ENCODE results near the gene SETD1A. TPM values are rescaled to one million over a fixed set of nuclear protein-coding genes. Genes with fewer than 3 reads are reported as not detected.

The SETD1A gene
- total and polyA plus RNA-seq, 9 of the 15 experiments (the other 6 are each of a cell fraction or from before 2014, with no cell fraction given), result 0.08 to 36.0 (median 4.2) TPM

DNA sequence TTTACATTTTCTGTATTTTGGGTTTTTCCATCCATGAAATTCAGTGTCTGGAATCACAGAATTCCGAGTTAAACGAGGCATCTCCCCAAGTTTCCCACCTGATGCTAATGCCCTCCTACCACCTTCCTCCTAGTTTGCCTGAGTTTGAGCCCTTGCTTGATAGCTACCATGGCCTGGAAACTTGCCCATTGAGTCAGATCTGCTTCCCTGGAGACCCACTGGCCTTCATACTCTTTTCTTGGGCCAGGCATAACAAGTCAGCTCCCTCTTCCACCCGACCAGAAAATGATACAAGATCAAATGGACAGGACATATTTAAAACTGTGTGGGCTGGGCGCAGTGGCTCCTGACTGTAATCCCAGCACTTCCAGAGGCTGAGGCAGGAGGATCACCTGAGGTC, 10.2 kb downstream of the SETD1A start:
- in situ Hi-C loops (cut with MboI) (loop anchor here (25.0 kb wide), 1 partner anchor 895 kb away; the partner anchor contains the start of gene ZNF267), intact Hi-C loops (cut with micrococcal nuclease) (no loop called here)
- DNase-seq (ENCODE audit: extremely low read depth in 1 of 4, low spot score in 3 of 4) (no peak), ATAC-seq (no peak), FAIRE-seq (no peak)
- BruUV-seq (replicated peaks), result no TSS peak
- ChIA-PET CTCF (ENCODE audit: low intra/inter-chr PET ratio) (no interaction called here), POLR2A (interaction anchor here (1.2 to 5.6 kb wide), 2 partner anchors 9 to 15 kb away, joined by 4 to 32 read pairs; partner anchors contain the start of gene HSD3B7)
- no peaks in the 10 kb centered on the region for H3K9me3 ChIP-seq (replicated peaks; ENCODE audit: control insufficient read depth, insufficient read depth, low read depth, low read length)
- no peak overlapping the region for H2AFZ ChIP-seq (ENCODE audit: low read depth, low read length)
- H4K20me1 ChIP-seq (replicated peaks; ENCODE audit: control insufficient read depth, insufficient read depth, low read length), result no peaks in the 10 kb centered on the region
- H3K36me3 ChIP-seq (ENCODE audit: control insufficient read depth, insufficient read depth, low read length), result peaks cover 91% of the 10 kb centered on the region
- H3K4me3 ChIP-seq, result no peak overlapping the region
- WGBS (ENCODE audit: insufficient coverage, low coverage, missing lambda C conversion rate), result 82% methylated on average over 4 of the region's 4 CpGs
- no peak overlapping the region for H3K4me2 ChIP-seq (ENCODE audit: insufficient read depth, low read length)
- H3K9ac ChIP-seq (ENCODE audit: insufficient read depth in 1 of 2, low read depth in 2 of 2, low read length in 2 of 2), result no peak overlapping the region
- peaks cover 0 to 7% of the 10 kb centered on the region in 2 experiments; a peak in 1 of 5 replicates for H3K4me1 ChIP-seq (replicated peaks in 1 of 2; ENCODE audit: control insufficient read depth in 2 of 2, insufficient read depth in 2 of 2, low read length in 2 of 2)
- no peak overlapping the region for H3K27ac ChIP-seq (ENCODE audit: extremely low read depth, low read depth, low read length)
- no peaks in the 10 kb centered on the region for H3K27me3 ChIP-seq (ENCODE audit: control insufficient read depth in 2 of 2, insufficient read depth in 2 of 2, low read length in 2 of 2)
- no peaks in the 10 kb centered on the region for H3K9me1 ChIP-seq (ENCODE audit: control insufficient read depth, insufficient read depth, low read length)
- no peaks in the 10 kb centered on the region for H3K79me2 ChIP-seq (ENCODE audit: control insufficient read depth, insufficient read depth, low read length)
- no peak for TF ChIP-seq SMARCC2 (IDR thresholded peaks at IDR 0.05; ENCODE audit: low read depth)
- no peak for TF ChIP-seq TARDBP (IDR thresholded peaks at IDR 0.05)
- no peak for TF ChIP-seq BMI1 (IDR thresholded peaks at IDR 0.05; ENCODE audit: low read length)
- no peak for TF ChIP-seq ZNF232 (CRISPR knock-in tag; IDR thresholded peaks at IDR 0.05)
- TF ChIP-seq, protein P1, sequence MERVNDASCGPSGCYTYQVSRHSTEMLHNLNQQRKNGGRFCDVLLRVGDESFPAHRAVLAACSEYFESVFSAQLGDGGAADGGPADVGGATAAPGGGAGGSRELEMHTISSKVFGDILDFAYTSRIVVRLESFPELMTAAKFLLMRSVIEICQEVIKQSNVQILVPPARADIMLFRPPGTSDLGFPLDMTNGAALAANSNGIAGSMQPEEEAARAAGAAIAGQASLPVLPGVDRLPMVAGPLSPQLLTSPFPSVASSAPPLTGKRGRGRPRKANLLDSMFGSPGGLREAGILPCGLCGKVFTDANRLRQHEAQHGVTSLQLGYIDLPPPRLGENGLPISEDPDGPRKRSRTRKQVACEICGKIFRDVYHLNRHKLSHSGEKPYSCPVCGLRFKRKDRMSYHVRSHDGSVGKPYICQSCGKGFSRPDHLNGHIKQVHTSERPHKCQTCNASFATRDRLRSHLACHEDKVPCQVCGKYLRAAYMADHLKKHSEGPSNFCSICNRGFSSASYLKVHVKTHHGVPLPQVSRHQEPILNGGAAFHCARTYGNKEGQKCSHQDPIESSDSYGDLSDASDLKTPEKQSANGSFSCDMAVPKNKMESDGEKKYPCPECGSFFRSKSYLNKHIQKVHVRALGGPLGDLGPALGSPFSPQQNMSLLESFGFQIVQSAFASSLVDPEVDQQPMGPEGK (CRISPR knock-in tag; IDR thresholded peaks at IDR 0.05; ENCODE audit: borderline replicate concordance), result no peak
- no peak for TF ChIP-seq RBM17 (IDR thresholded peaks at IDR 0.05; ENCODE audit: borderline replicate concordance, low read depth, low read length)
- no peak for TF ChIP-seq POLR3A (IDR thresholded peaks at IDR 0.05; ENCODE audit: borderline replicate concordance, extremely low read depth, insufficient read depth, insufficient read length)
- TF ChIP-seq, protein P2, sequence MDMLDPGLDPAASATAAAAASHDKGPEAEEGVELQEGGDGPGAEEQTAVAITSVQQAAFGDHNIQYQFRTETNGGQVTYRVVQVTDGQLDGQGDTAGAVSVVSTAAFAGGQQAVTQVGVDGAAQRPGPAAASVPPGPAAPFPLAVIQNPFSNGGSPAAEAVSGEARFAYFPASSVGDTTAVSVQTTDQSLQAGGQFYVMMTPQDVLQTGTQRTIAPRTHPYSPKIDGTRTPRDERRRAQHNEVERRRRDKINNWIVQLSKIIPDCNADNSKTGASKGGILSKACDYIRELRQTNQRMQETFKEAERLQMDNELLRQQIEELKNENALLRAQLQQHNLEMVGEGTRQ (CRISPR knock-in tag; IDR thresholded peaks at IDR 0.05), result no peak
- TF ChIP-seq MECOM (CRISPR knock-in tag; IDR thresholded peaks at IDR 0.05), result no peak
- TF ChIP-seq, protein P3, sequence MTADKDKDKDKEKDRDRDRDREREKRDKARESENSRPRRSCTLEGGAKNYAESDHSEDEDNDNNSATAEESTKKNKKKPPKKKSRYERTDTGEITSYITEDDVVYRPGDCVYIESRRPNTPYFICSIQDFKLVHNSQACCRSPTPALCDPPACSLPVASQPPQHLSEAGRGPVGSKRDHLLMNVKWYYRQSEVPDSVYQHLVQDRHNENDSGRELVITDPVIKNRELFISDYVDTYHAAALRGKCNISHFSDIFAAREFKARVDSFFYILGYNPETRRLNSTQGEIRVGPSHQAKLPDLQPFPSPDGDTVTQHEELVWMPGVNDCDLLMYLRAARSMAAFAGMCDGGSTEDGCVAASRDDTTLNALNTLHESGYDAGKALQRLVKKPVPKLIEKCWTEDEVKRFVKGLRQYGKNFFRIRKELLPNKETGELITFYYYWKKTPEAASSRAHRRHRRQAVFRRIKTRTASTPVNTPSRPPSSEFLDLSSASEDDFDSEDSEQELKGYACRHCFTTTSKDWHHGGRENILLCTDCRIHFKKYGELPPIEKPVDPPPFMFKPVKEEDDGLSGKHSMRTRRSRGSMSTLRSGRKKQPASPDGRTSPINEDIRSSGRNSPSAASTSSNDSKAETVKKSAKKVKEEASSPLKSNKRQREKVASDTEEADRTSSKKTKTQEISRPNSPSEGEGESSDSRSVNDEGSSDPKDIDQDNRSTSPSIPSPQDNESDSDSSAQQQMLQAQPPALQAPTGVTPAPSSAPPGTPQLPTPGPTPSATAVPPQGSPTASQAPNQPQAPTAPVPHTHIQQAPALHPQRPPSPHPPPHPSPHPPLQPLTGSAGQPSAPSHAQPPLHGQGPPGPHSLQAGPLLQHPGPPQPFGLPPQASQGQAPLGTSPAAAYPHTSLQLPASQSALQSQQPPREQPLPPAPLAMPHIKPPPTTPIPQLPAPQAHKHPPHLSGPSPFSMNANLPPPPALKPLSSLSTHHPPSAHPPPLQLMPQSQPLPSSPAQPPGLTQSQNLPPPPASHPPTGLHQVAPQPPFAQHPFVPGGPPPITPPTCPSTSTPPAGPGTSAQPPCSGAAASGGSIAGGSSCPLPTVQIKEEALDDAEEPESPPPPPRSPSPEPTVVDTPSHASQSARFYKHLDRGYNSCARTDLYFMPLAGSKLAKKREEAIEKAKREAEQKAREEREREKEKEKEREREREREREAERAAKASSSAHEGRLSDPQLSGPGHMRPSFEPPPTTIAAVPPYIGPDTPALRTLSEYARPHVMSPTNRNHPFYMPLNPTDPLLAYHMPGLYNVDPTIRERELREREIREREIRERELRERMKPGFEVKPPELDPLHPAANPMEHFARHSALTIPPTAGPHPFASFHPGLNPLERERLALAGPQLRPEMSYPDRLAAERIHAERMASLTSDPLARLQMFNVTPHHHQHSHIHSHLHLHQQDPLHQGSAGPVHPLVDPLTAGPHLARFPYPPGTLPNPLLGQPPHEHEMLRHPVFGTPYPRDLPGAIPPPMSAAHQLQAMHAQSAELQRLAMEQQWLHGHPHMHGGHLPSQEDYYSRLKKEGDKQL (CRISPR knock-in tag; IDR thresholded peaks at IDR 0.05; ENCODE audit: borderline replicate concordance), result no peak
- no peak for TF ChIP-seq KLF1 (tag; IDR thresholded peaks at IDR 0.05)
- no peak for TF ChIP-seq ATF1 (CRISPR knock-in tag; IDR thresholded peaks at IDR 0.05)
- no peak for TF ChIP-seq ATF1 (tag; IDR thresholded peaks at IDR 0.05)
- TF ChIP-seq, protein P4, sequence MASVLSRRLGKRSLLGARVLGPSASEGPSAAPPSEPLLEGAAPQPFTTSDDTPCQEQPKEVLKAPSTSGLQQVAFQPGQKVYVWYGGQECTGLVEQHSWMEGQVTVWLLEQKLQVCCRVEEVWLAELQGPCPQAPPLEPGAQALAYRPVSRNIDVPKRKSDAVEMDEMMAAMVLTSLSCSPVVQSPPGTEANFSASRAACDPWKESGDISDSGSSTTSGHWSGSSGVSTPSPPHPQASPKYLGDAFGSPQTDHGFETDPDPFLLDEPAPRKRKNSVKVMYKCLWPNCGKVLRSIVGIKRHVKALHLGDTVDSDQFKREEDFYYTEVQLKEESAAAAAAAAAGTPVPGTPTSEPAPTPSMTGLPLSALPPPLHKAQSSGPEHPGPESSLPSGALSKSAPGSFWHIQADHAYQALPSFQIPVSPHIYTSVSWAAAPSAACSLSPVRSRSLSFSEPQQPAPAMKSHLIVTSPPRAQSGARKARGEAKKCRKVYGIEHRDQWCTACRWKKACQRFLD (CRISPR knock-in tag; IDR thresholded peaks at IDR 0.05), result no peak
